ENCODE results near the gene YIPF3.
"Not testable (repeated sequence)": the region's sequence is repeated elsewhere in the genome, so short reads cannot be mapped to it uniquely, and the experiment has no call there.

Gene YIPF3

GRCh38 chr6:43516697-43517504 is at the start of gene YIPF3, which contains the start of gene POLR1C:
YIPF3 (minus strand) TSS chr6:43516926; CDS start chr6:43516807, 119 bp downstream.
POLR1C (plus strand) TSS chr6:43517089; CDS start chr6:43517110, 21 bp downstream.
- peak within 1 kb of the TSS; percentile 92 to 96 for H3K4me3 ChIP-seq (ENCODE audit: low read depth in 1 of 2, low read length in 1 of 2)
- no peaks in the 10 kb centered on the region for H3K9me3 ChIP-seq
- peaks cover 50% of the 10 kb centered on the region for H3K36me3 ChIP-seq
- peak within 1 kb of the TSS; percentile 94 for H3K27ac ChIP-seq
- peak; percentile 23 for TF ChIP-seq CTCF (IDR thresholded peaks at IDR 0.05)
- no peaks in the 10 kb centered on the region for H3K27me3 ChIP-seq
- peaks cover 30 to 35% of the 10 kb centered on the region in 2 experiments for H3K4me1 ChIP-seq (ENCODE audit: control insufficient read depth in 1 of 2, insufficient read depth in 1 of 2, low read depth in 1 of 2, low read length in 1 of 2)

DNA sequence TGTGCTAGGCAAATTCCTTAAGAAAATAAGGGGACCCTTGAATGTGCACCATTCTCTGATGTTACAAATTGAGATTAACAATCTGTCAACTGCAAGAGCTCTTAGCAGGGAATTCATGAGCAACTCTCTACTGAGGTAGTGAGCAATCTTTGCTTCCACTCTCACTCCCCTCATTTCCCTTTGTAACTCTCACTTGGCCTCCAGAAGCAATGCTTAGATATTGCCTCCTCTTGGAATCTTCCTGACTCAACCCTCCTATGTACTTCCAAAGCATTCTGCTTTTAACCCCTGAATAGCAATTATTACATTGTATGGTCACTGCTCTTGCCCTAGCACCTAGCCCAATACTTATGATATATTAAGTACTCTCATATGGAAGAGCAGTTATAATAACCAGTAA is 42.6 kb upstream of the YIPF3 start:
- TF ChIP-seq CTCF (IDR thresholded peaks at IDR 0.05) = no peak
- Histone ChIP-seq H3K4me1 (ENCODE audit: control insufficient read depth in 1 of 2, insufficient read depth in 1 of 2, low read depth in 1 of 2, low read length in 1 of 2) (no peaks in the 10 kb centered on the region), H3K36me3 (peaks cover 72% of the 10 kb centered on the region)

GRCh38 chr6:43557620-43558019 is 40.9 kb upstream of the YIPF3 start:
- not testable (repeated sequence) for H3K4me1 ChIP-seq (ENCODE audit: control insufficient read depth in 1 of 2, insufficient read depth in 1 of 2, low read depth in 1 of 2, low read length in 1 of 2); H3K27ac ChIP-seq; H3K27me3 ChIP-seq; H3K9me3 ChIP-seq; H3K4me3 ChIP-seq (ENCODE audit: low read depth in 1 of 2, low read length in 1 of 2)
- peaks cover 73% of the 10 kb centered on the region for H3K36me3 ChIP-seq

More for the DNA sequence above, 42.6 kb upstream of the YIPF3 start:
- H3K27ac ChIP-seq = no peak overlapping the region
- no peak overlapping the region for H3K4me3 ChIP-seq (ENCODE audit: low read depth in 1 of 2, low read length in 1 of 2)
- no peaks in the 10 kb centered on the region for H3K9me3 ChIP-seq
- H3K27me3 ChIP-seq = no peaks in the 10 kb centered on the region

DNA sequence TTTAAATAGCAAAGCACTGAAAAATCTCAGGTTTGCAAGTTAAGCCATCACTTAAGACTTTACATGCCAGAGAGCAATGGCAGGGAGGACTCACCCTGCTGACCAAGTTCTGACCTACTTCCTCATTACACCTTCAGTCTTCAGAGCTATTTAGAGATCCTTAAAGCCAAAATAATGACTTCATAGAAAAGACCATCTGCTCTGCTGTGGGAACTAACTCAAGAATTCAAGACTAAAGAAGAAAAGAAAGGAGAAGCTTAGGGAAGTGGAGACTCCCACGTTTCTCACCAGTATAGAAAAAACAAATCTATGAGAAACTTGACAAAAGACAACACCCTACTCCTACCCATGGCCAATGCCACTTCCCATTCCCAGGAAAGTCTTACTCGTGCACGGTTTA is 30.5 kb upstream of the YIPF3 start:
- peaks cover 72% of the 10 kb centered on the region for H3K36me3 ChIP-seq
- H3K27me3 ChIP-seq = no peaks in the 10 kb centered on the region
- no peak overlapping the region for H3K27ac ChIP-seq
- no peaks in the 10 kb centered on the region for H3K4me1 ChIP-seq (ENCODE audit: control insufficient read depth in 1 of 2, insufficient read depth in 1 of 2, low read depth in 1 of 2, low read length in 1 of 2)
- no peaks in the 10 kb centered on the region for H3K9me3 ChIP-seq
- no peak overlapping the region for H3K4me3 ChIP-seq (ENCODE audit: low read depth in 1 of 2, low read length in 1 of 2)
- no peak for TF ChIP-seq CTCF (IDR thresholded peaks at IDR 0.05)

- TF ChIP-seq CTCF (IDR thresholded peaks at IDR 0.05) = no peak
- Histone ChIP-seq H3K4me1 (ENCODE audit: control insufficient read depth in 1 of 2, insufficient read depth in 1 of 2, low read depth in 1 of 2, low read length in 1 of 2) (no peaks in the 10 kb centered on the region), H3K9me3 (no peaks in the 10 kb centered on the region), H3K27ac (no peak overlapping the region), H3K27me3 (no peaks in the 10 kb centered on the region), H3K36me3 (peaks cover 49% of the 10 kb centered on the region), H3K4me3 (ENCODE audit: low read depth in 1 of 2, low read length in 1 of 2) (no peak overlapping the region)
These were observed 27.7 kb upstream of the YIPF3 start for GRCh38 chr6:43544461-43544860.

GRCh38 chr6:43541774-43542471 is 25.2 kb upstream of the YIPF3 start:
- no peak overlapping the region for H3K4me3 ChIP-seq (ENCODE audit: low read depth in 1 of 2, low read length in 1 of 2)
- no peaks in the 10 kb centered on the region for H3K4me1 ChIP-seq (ENCODE audit: control insufficient read depth in 1 of 2, insufficient read depth in 1 of 2, low read depth in 1 of 2, low read length in 1 of 2)
- no peaks in the 10 kb centered on the region for H3K27me3 ChIP-seq
- no peak for TF ChIP-seq CTCF (IDR thresholded peaks at IDR 0.05)
- peaks cover 37% of the 10 kb centered on the region for H3K36me3 ChIP-seq
- H3K9me3 ChIP-seq = no peaks in the 10 kb centered on the region
- H3K27ac ChIP-seq = no peak overlapping the region

Measured in neutrophil (primary cell).